HEK293T (cell line): ENCODE measurements around the gene MYL5.
"Not testable (repeated sequence)": the region's sequence is repeated elsewhere in the genome, so short reads cannot be mapped to it uniquely, and the experiment has no call there.

ENCODE experiments used
- CTCF ChIA-PET: fragments of 350-600 bp; formaldehyde crosslinking; extraction: SDS; loops from one replicate; lab custom pipeline; 2021; ENCODE audit warnings: antibody characterized with exemption, inconsistent platforms; lab: Yijun Ruan, JAX
- POLR2A ChIA-PET: fragments of 350-600 bp; formaldehyde crosslinking; extraction: SDS; loops from one replicate; lab custom pipeline; 2020; ENCODE audit warnings: antibody characterized with exemption, inconsistent platforms; lab: Yijun Ruan, JAX
- DNase-seq: peaks from one replicate; pipeline ENCODE4 v3.0.0; 2012; ENCODE audit warnings: mixed read lengths; ENCODE audit errors: extremely low spot score
- ARNT ChIP-seq: fragments of 450-650 bp; IDR thresholded peaks from 2 replicates; pipeline ENCODE4 v1.6.1; 2017; ENCODE audit warnings: mild to moderate bottlenecking
- BHLHE40 ChIP-seq: fragments of 450-650 bp; IDR thresholded peaks from 2 replicates; pipeline ENCODE4 v1.6.1; 2016; ENCODE audit warnings: mild to moderate bottlenecking, moderate library complexity, borderline replicate concordance
- CTBP1 ChIP-seq: fragments of 450-650 bp; IDR thresholded peaks from 2 replicates; pipeline ENCODE4 v1.6.1; 2016; ENCODE audit warnings: borderline replicate concordance
- ELF4 ChIP-seq: fragments of 450-650 bp; IDR thresholded peaks from 2 replicates; pipeline ENCODE4 v1.6.1; 2017; ENCODE audit warnings: antibody characterized with exemption
- FOXA1 ChIP-seq: fragments of 450-650 bp; IDR thresholded peaks from 2 replicates; pipeline ENCODE4 v1.6.1; 2016; ENCODE audit warnings: mild to moderate bottlenecking
- FOXK2 ChIP-seq: fragments of 450-650 bp; IDR thresholded peaks from 2 replicates; pipeline ENCODE4 v1.6.1; 2016; ENCODE audit warnings: mild to moderate bottlenecking
- FOXM1 ChIP-seq: fragments of 450-650 bp; IDR thresholded peaks from 2 replicates; pipeline ENCODE4 v1.6.1; 2017; ENCODE audit warnings: mild to moderate bottlenecking, borderline replicate concordance
- HDGF ChIP-seq: fragments of 450-650 bp; IDR thresholded peaks from 2 replicates; pipeline ENCODE4 v1.6.1; 2017; ENCODE audit warnings: antibody characterized with exemption, borderline replicate concordance
- L3MBTL2 ChIP-seq: fragments of 450-650 bp; conservative IDR thresholded peaks from 2 replicates; pipeline ENCODE4 v1.6.1; 2016; ENCODE audit warnings: mild to moderate bottlenecking
- LEF1 ChIP-seq: fragments of 450-650 bp; IDR thresholded peaks from 2 replicates; pipeline ENCODE4 v1.6.1; 2017; ENCODE audit warnings: mild to moderate bottlenecking, borderline replicate concordance
- NFRKB ChIP-seq: fragments of 450-650 bp; IDR thresholded peaks from 2 replicates; pipeline ENCODE4 v1.6.1; 2016; ENCODE audit warnings: mild to moderate bottlenecking, moderate library complexity
- PKNOX1 ChIP-seq: fragments of 450-650 bp; IDR thresholded peaks from 2 replicates; pipeline ENCODE4 v1.6.1; 2016
- SP1 ChIP-seq: fragments of 450-650 bp; IDR thresholded peaks from 2 replicates; pipeline ENCODE4 v1.6.1; 2017
- SUZ12 ChIP-seq: fragments of 450-650 bp; IDR thresholded peaks from 2 replicates; pipeline ENCODE4 v1.6.1; 2016; ENCODE audit warnings: mild to moderate bottlenecking
- TARDBP ChIP-seq: fragments of 450-650 bp; IDR thresholded peaks from 2 replicates; pipeline ENCODE4 v1.6.1; 2016
- ZNF384 ChIP-seq: fragments of 450-650 bp; IDR thresholded peaks from 2 replicates; pipeline ENCODE4 v1.6.1; 2016

The MYL5 gene

GRCh38 chr4:665381-665750, 9.0 kb upstream of the MYL5 start:
- no peak for DNase-seq
- ChIA-PET CTCF (interaction anchor here (0.7 kb wide), 1 partner anchor 64 kb away, joined by 3 read pairs; no protein-coding TSS in a partner anchor), POLR2A (interaction anchor here (1.9 kb wide), 1 partner anchor 9 kb away, joined by 6 read pairs; the partner anchor contains the start of genes ATP5ME and MYL5)
- no peak for TF ChIP-seq CTBP1
- TF ChIP-seq PKNOX1, result no peak
- no peak for TF ChIP-seq ELF4
- TF ChIP-seq HDGF, result no peak
- no peak for TF ChIP-seq ARNT
- no peak for TF ChIP-seq FOXM1
- no peak for TF ChIP-seq FOXK2
- no peak for TF ChIP-seq SP1
- TF ChIP-seq LEF1, result no peak
- TF ChIP-seq SUZ12, result no peak
- TF ChIP-seq L3MBTL2, result no peak
- no peak for TF ChIP-seq FOXA1
- no peak for TF ChIP-seq ZNF384
- no peak for TF ChIP-seq BHLHE40
- TF ChIP-seq TARDBP, result no peak
- no peak for TF ChIP-seq NFRKB

DNA sequence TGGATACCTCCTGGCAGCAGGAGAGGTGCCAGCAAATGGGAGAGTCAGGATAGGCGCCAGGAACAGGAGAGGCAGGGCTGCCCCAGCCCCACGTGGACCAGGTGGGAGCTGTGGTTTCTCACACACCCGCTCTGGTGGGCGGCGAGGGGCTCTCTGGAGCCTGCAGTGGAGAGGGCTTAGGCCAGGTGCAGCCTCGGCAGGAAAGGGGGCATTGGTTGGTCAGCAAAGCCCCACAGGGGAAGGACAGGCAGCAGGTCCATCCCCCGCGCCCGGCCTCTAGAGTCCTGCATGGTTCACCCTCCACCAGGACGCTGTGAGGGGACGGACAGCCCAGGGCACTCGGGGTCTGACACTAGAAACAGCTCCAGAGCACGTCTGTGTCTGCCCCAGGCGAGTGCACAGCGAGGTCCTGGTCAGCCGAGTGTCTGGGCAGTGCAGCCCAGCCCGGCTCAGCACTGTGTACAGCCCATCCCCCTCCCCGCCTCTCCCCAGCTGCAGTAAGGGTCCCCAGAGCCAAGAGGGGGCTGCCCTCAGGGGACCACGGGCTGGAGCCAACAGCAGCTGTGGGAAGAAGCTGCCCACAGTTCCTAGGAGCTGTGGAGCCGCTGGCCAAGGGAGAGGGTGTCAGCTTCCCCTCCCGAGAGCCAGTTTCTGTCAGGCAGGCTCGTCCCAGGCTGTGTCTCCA, 8.4 kb upstream of the MYL5 start:
- POLR2A ChIA-PET, result interaction anchor here (1.3 kb wide), 1 partner anchor 11 kb away, joined by 4 read pairs; no protein-coding TSS in a partner anchor
- no peak for DNase-seq
- CTCF ChIA-PET, result interaction anchor here (0.7 kb wide), 2 partner anchors 65 to 335 kb away, joined by 3 read pairs; no protein-coding TSS in a partner anchor
- no peak for TF ChIP-seq FOXK2

DNA sequence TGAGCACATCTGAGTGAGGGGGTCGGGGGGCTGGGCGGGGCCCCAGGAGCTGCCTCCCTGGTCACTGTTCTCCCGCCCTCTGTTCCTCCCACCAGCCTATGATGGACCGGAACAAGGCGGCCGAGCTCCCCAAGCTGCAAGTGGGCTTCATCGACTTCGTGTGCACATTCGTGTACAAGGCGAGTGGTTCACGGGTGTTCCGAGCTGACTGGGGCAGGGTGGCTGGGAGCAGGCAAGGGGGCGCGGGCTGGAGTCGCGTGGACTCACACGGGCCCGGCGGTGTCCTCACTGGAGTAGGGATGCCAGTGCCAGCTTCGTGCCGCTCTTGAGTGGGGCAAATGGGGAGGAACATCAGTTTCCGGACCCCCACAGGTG, 7.9 kb upstream of the MYL5 start:
- DNase-seq, result no peak
- POLR2A ChIA-PET, result interaction anchor here (1.3 kb wide), 1 partner anchor 11 kb away, joined by 4 read pairs; no protein-coding TSS in a partner anchor
- CTCF ChIA-PET, result interaction anchor here (0.7 kb wide), 1 partner anchor 335 kb away, joined by 3 read pairs; no protein-coding TSS in a partner anchor
- TF ChIP-seq ARNT, result no peak
- no peak for TF ChIP-seq FOXA1
- TF ChIP-seq L3MBTL2, result no peak
- TF ChIP-seq LEF1, result no peak
- no peak for TF ChIP-seq TARDBP
- TF ChIP-seq BHLHE40, result no peak
- no peak for TF ChIP-seq CTBP1
- TF ChIP-seq SP1, result no peak
- TF ChIP-seq FOXM1, result no peak
- TF ChIP-seq PKNOX1, result no peak
- TF ChIP-seq ZNF384, result no peak
- no peak for TF ChIP-seq ELF4
- TF ChIP-seq SUZ12, result no peak
- TF ChIP-seq FOXK2, result no peak
- no peak for TF ChIP-seq HDGF
- TF ChIP-seq NFRKB, result no peak

DNA sequence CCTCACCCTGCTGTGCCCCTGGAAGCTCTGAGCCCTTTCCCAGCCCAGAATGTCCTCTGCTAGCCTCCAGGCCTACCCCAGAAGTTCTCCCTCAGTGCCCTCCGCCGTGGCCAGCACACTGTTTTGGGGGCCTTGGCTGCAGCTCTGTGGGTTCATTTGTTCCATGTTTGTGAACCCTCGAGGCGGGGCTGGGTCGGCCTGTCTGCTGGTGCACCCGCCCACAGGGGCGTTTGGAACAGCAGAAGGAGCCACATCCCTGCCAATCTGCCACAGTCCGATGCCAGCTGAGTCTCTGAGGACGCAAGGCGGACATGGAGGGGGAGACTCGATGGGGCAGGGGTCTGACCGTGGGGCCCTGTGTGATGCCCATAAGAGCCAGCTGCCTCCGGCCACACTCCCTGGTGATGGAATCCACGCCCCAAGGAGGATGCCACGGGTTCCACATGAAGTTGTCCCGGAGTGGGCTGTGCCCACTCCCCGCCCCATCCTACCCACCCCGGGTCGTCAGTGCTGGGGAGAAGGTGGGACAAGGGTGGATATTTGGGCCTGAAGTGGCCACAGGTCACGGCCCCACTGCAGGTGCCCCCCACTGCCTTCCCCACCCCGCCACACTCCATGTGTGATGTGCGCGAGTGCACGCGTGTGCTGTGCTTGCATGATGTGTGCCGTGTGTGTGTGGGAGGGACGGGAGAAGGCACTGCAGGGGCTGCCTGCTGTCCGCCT, 7.4 kb upstream of the MYL5 start:
- TF ChIP-seq CTBP1 (no peak), PKNOX1 (no peak), HDGF (no peak), FOXA1 (no peak), SUZ12 (no peak), ARNT (no peak), ZNF384 (no peak), LEF1 (no peak), NFRKB (no peak), ELF4 (no peak), TARDBP (no peak), L3MBTL2 (no peak), BHLHE40 (no peak), FOXM1 (no peak)
- ChIA-PET POLR2A (interaction anchor here (1.3 kb wide), 1 partner anchor 10 kb away, joined by 4 read pairs; no protein-coding TSS in a partner anchor), CTCF (interaction anchor here (0.7 kb wide), 1 partner anchor 336 kb away, joined by 3 read pairs; no protein-coding TSS in a partner anchor)
- no peak for DNase-seq

DNA sequence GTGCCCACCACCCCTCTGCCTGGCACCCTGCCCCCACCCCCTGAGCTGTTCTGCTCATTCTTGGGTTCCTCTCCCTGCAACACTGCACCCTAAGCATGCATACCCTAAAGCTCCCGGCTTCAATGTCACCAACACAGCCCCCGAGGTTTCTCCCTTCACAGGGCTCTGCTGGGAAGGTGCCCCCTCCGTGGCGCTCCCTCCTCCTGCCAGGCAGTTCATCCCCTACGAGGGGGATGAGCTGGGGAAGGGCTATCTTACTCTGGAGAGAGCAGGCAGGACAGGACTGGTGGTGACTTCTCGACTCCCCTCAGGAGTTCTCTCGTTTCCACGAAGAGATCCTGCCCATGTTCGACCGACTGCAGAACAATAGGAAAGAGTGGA, 6.8 kb upstream of the MYL5 start:
- POLR2A ChIA-PET, result no interaction called here
- no peak for TF ChIP-seq NFRKB
- TF ChIP-seq FOXA1, result no peak
- no peak for TF ChIP-seq BHLHE40
- no peak for TF ChIP-seq FOXM1
- TF ChIP-seq ZNF384, result no peak
- no peak for TF ChIP-seq FOXK2
- no peak for TF ChIP-seq SUZ12
- DNase-seq, result no peak
- CTCF ChIA-PET, result no interaction called here

GRCh38 chr4:668219-668618, 6.1 kb upstream of the MYL5 start:
- POLR2A ChIA-PET, CTCF ChIA-PET, DNase-seq: not testable (repeated sequence)

DNA sequence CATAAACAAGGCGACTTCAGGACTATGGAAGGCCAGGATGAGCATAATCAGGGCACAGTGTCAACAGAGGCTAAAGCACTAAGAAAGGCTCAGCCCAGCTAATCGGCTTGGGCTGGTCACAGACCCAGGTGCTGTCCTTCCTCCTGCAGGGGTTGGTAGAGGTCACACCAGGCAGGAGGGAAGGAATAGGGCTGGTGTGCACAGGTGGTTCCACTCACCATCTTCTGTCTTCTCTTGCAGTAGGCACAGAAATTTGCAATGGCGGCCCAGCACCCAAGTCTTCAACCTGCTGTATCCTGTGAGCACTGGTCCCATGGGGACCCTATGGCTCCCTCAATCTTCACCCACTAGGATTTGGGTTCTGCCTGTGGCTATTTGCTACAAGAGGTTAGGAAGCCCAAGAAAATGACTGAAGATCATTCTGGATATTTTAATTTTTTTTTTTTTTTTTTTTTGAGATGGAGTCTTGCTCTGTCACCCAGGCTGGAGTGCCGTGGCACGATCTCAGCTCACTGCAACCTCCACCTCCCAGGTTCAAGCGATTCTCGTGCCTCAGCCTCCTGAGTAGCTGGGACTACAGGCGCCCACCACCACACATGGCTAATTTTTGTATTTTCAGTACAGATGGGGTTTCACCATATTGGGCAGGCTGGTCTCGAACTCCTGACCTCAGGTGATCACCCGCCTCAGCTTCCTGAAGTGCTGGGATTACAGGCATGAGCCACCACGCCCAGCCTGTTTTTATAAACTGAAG, 4.4 kb upstream of the MYL5 start:
- DNase-seq, POLR2A ChIA-PET, CTCF ChIA-PET: not testable (repeated sequence)
